ENCODE data around the gene WDR72.

DNA sequence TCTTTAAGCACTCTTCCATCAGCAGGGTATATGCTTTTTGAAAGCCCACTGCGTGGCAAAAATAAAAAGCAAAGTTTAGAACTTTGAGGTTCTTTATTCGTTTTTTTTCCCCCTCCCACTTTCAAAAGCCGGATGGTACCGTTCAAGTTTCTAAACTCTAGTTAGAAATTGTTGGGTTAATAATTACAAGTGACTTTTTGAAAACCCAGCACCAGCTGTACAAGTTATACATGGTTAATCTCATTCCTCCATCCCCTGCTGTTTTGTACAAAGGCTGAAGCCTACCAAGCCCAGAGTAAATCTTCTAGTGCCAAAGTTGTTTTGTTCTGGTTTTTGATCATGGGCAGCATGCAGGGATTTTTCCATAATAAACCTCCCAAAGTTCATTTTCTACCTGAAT lies 48.6 kb downstream of the WDR72 start:
- TF ChIP-seq, protein P1, sequence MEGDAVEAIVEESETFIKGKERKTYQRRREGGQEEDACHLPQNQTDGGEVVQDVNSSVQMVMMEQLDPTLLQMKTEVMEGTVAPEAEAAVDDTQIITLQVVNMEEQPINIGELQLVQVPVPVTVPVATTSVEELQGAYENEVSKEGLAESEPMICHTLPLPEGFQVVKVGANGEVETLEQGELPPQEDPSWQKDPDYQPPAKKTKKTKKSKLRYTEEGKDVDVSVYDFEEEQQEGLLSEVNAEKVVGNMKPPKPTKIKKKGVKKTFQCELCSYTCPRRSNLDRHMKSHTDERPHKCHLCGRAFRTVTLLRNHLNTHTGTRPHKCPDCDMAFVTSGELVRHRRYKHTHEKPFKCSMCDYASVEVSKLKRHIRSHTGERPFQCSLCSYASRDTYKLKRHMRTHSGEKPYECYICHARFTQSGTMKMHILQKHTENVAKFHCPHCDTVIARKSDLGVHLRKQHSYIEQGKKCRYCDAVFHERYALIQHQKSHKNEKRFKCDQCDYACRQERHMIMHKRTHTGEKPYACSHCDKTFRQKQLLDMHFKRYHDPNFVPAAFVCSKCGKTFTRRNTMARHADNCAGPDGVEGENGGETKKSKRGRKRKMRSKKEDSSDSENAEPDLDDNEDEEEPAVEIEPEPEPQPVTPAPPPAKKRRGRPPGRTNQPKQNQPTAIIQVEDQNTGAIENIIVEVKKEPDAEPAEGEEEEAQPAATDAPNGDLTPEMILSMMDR (IDR thresholded peaks at IDR 0.05; ENCODE audit: poor library complexity, severe bottlenecking): no peak
- TF ChIP-seq, protein P2, sequence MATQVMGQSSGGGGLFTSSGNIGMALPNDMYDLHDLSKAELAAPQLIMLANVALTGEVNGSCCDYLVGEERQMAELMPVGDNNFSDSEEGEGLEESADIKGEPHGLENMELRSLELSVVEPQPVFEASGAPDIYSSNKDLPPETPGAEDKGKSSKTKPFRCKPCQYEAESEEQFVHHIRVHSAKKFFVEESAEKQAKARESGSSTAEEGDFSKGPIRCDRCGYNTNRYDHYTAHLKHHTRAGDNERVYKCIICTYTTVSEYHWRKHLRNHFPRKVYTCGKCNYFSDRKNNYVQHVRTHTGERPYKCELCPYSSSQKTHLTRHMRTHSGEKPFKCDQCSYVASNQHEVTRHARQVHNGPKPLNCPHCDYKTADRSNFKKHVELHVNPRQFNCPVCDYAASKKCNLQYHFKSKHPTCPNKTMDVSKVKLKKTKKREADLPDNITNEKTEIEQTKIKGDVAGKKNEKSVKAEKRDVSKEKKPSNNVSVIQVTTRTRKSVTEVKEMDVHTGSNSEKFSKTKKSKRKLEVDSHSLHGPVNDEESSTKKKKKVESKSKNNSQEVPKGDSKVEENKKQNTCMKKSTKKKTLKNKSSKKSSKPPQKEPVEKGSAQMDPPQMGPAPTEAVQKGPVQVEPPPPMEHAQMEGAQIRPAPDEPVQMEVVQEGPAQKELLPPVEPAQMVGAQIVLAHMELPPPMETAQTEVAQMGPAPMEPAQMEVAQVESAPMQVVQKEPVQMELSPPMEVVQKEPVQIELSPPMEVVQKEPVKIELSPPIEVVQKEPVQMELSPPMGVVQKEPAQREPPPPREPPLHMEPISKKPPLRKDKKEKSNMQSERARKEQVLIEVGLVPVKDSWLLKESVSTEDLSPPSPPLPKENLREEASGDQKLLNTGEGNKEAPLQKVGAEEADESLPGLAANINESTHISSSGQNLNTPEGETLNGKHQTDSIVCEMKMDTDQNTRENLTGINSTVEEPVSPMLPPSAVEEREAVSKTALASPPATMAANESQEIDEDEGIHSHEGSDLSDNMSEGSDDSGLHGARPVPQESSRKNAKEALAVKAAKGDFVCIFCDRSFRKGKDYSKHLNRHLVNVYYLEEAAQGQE (IDR thresholded peaks at IDR 0.05; ENCODE audit: borderline replicate concordance): no peak
- TF ChIP-seq EZH2 (IDR thresholded peaks at IDR 0.05; ENCODE audit: borderline replicate concordance, insufficient read depth, low read length, poor library complexity, severe bottlenecking) (no peak), EP300 (conservative IDR thresholded peaks at IDR 0.05; ENCODE audit: poor library complexity, severe bottlenecking) (no peak), SMC3 (conservative IDR thresholded peaks at IDR 0.05; ENCODE audit: poor library complexity) (no peak), POLR2AphosphoS5 (IDR thresholded peaks at IDR 0.05) (no peak), RAD21 (conservative IDR thresholded peaks at IDR 0.05) (no peak), MXI1 (conservative IDR thresholded peaks at IDR 0.05; ENCODE audit: poor library complexity, severe bottlenecking) (no peak)

All from neural cell (in vitro differentiated cells).